Embryonic facial prominence (tissue), 1 donor: ENCODE results near the gene CENPP.

ENCODE experiments used
- DNase-seq: peaks from one replicate; pipeline ENCODE4 v3.0.0-alpha.2; 2016; ENCODE audit errors: extremely low spot score

The CENPP gene

GRCh38 chr9:92313624-92314012 is 12.1 kb upstream of the CENPP start:
- DNase-seq = no peak

- DNase-seq = no peak
Observed at GRCh38 chr9:92315456-92315855, 10.3 kb upstream of the CENPP start.

- no peak for DNase-seq
Observed at GRCh38 chr9:92324431-92324830, 1.3 kb upstream of the CENPP start.

GRCh38 chr9:92324889-92325268 is 874 bp upstream of the CENPP start:
- no peak for DNase-seq

- no peak for DNase-seq
Observed at GRCh38 chr9:92325991-92326500, 293 bp downstream of the CENPP start.

- DNase-seq = no peak
Observed at GRCh38 chr9:92327283-92327850, 1.6 kb downstream of the CENPP start.

GRCh38 chr9:92328225-92328624 is 2.5 kb downstream of the CENPP start:
- peak; percentile 37 for DNase-seq

GRCh38 chr9:92332577-92333281 is 7.0 kb downstream of the CENPP start:
- DNase-seq = no peak

- no peak for DNase-seq
Observed at GRCh38 chr9:92333282-92333634, 7.5 kb downstream of the CENPP start.

GRCh38 chr9:92341578-92341977 is 15.8 kb downstream of the CENPP start:
- no peak for DNase-seq

- no peak for DNase-seq
Observed at GRCh38 chr9:92342825-92343488, 17.2 kb downstream of the CENPP start.

GRCh38 chr9:92345582-92345981 is 19.8 kb downstream of the CENPP start:
- no peak for DNase-seq

GRCh38 chr9:92349771-92350739 is 24.3 kb downstream of the CENPP start:
- peak; percentile 85 for DNase-seq

GRCh38 chr9:92350740-92351133 is 25.0 kb downstream of the CENPP start:
- no peak for DNase-seq

GRCh38 chr9:92353051-92353450 is 27.3 kb downstream of the CENPP start:
- DNase-seq = no peak

- no peak for DNase-seq
Observed at GRCh38 chr9:92359394-92359995, 33.7 kb downstream of the CENPP start.

GRCh38 chr9:92360083-92360482 is 34.3 kb downstream of the CENPP start:
- no peak for DNase-seq

- no peak for DNase-seq
Observed at GRCh38 chr9:92369075-92369474, 43.3 kb downstream of the CENPP start.

- DNase-seq = no peak
Observed at GRCh38 chr9:92373167-92373566, 47.4 kb downstream of the CENPP start.

GRCh38 chr9:92377876-92378275 is 52.1 kb downstream of the CENPP start:
- DNase-seq = no peak

GRCh38 chr9:92378865-92379560 is 53.3 kb downstream of the CENPP start:
- no peak for DNase-seq
